GM12878 (cell line): ENCODE results near the gene ABHD14A. TPM values are rescaled to one million over a fixed set of nuclear protein-coding genes. Genes with fewer than 3 reads are reported as not detected.

Experiments used
- BCLAF1 ChIP-seq: fragments of 450-650 bp; IDR thresholded peaks from 2 replicates; pipeline ENCODE4 v1.6.1; 2017; ENCODE audit warnings: antibody characterized with exemption, mild to moderate bottlenecking, moderate library complexity
- BRCA1 ChIP-seq: IDR thresholded peaks from 2 replicates; pipeline ENCODE4 v1.6.1; 2011; ENCODE audit warnings: low read depth, low read length, improper control_type of control experiment
- EED ChIP-seq: sonication (generic); IDR thresholded peaks from 2 replicates; pipeline ENCODE4 v1.6.1; 2016; ENCODE audit warnings: antibody characterized with exemption, low read depth
- FOXK2 ChIP-seq: fragments of 450-650 bp; IDR thresholded peaks from 2 replicates; pipeline ENCODE4 v1.6.1; 2017; ENCODE audit warnings: mild to moderate bottlenecking, moderate library complexity
- HDGF ChIP-seq: fragments of 450-650 bp; IDR thresholded peaks from 2 replicates; pipeline ENCODE4 v1.6.1; 2016; ENCODE audit warnings: antibody characterized with exemption
- KLF5 ChIP-seq: fragments of 450-650 bp; IDR thresholded peaks from 2 replicates; pipeline ENCODE4 v1.6.1; 2014; ENCODE audit warnings: mild to moderate bottlenecking; ENCODE audit not compliant: partially characterized antibody
- MTA2 ChIP-seq: fragments of 450-650 bp; IDR thresholded peaks from 2 replicates; pipeline ENCODE4 v1.6.1; 2016; ENCODE audit warnings: low read depth, mild to moderate bottlenecking, moderate library complexity
- PAX5 ChIP-seq: IDR thresholded peaks from 2 replicates; pipeline ENCODE4 v1.6.1; 2011; ENCODE audit warnings: low read depth, low read length, borderline replicate concordance
- POLR2A ChIP-seq: IDR thresholded peaks from 2 replicates; pipeline ENCODE4 v1.6.1; 2011; ENCODE audit warnings: low read depth, mild to moderate bottlenecking, low read length
- POLR2AphosphoS5 ChIP-seq: IDR thresholded peaks from 2 replicates; pipeline ENCODE4 v1.6.1; 2011; ENCODE audit warnings: mild to moderate bottlenecking, low read length, inconsistent platforms
- STAT1 ChIP-seq: fragments of 450-650 bp; conservative IDR thresholded peaks from 2 replicates; pipeline ENCODE4 v1.6.1; 2014; ENCODE audit warnings: antibody characterized with exemption, mild to moderate bottlenecking
- USF2 ChIP-seq: IDR thresholded peaks from 2 replicates; pipeline ENCODE4 v1.6.1; 2011; ENCODE audit warnings: low read depth, low read length, improper control_type of control experiment, borderline replicate concordance
- YY1 ChIP-seq: IDR thresholded peaks from 2 replicates; pipeline ENCODE4 v1.6.1; 2011; ENCODE audit warnings: low read depth, mild to moderate bottlenecking, low read length
- ZNF207 ChIP-seq: fragments of 450-650 bp; IDR thresholded peaks from 2 replicates; pipeline ENCODE4 v1.6.1; 2014; ENCODE audit warnings: antibody characterized with exemption, mild to moderate bottlenecking, borderline replicate concordance
- ZNF592 ChIP-seq: fragments of 450-650 bp; IDR thresholded peaks from 2 replicates; pipeline ENCODE4 v1.6.1; 2017; ENCODE audit warnings: mild to moderate bottlenecking, moderate library complexity
- ZNF687 ChIP-seq: fragments of 450-650 bp; IDR thresholded peaks from 2 replicates; pipeline ENCODE4 v1.6.1; 2017; ENCODE audit warnings: mild to moderate bottlenecking, moderate library complexity
- polyA plus RNA-seq, 11 experiments: library from polyadenylated mRNA; depleted of rRNA in 4 of 11; unstranded in 6 of 11; stranded (reverse) in 5 of 11; fragments of >200 nt; fragmentation: Nextera tagmentation in 4 of 11; fragmentation: Illumina TruSeq in 1 of 11; extraction: Ambion mirVana in 4 of 11; extraction: Trizol in 1 of 11; gene quantifications; 1 replicate in 1 of 11; 2 replicates in 10 of 11; pipeline versions ENCODE4 v1.2.1 to v1.2.3, GENCODE V29; 2011 to 2016; ENCODE audit warnings: inconsistent platforms in 2 of 11, missing spikeins in 2 of 11, low read depth in 1 of 11
- total RNA-seq, 4 experiments: library from RNA; depleted of rRNA in 3 of 4; stranded (reverse); fragments of >200 nt in 3 of 4; fragmentation: Illumina TruSeq in 1 of 4; extraction: Trizol in 1 of 4; gene quantifications; 2 replicates each; pipeline versions ENCODE4 v1.2.1 to v1.2.3, GENCODE V29; 2013 to 2021
- TF ChIP-seq, protein P1 (sequence below): IDR thresholded peaks from 2 replicates; pipeline ENCODE4 v1.6.1; 2011; ENCODE audit warnings: mild to moderate bottlenecking, low read depth, low read length, moderate library complexity; ENCODE audit not compliant: insufficient replicate concordance

ABHD14A gene
- total and polyA plus RNA-seq, 10 of the 15 experiments (the other 5 are each of a cell fraction or from before 2014, with no cell fraction given), result 1.2 to 27.0 (median 7.9) TPM

GRCh38 chr3:52001443-52001974 lies 26.6 kb downstream of the ABHD14A start (continued):
- 0 out of 2 replicates have a peak, but pooled peaks have one; percentile 12 for TF ChIP-seq ZNF592
- TF ChIP-seq POLR2A, result no peak
- TF ChIP-seq HDGF, result no peak
- no peak for TF ChIP-seq EED
- TF ChIP-seq BCLAF1, result no peak
- no peak for TF ChIP-seq PAX5
- 0 out of 2 replicates have a peak, but pooled peaks have one; percentile 39 for TF ChIP-seq STAT1
- TF ChIP-seq POLR2AphosphoS5, result no peak
- peak; percentile 51; the same call in 1 of the 2 replicates for TF ChIP-seq ZNF207
- no peak for TF ChIP-seq ZNF687
- TF ChIP-seq USF2, result no peak
- TF ChIP-seq, protein P1, sequence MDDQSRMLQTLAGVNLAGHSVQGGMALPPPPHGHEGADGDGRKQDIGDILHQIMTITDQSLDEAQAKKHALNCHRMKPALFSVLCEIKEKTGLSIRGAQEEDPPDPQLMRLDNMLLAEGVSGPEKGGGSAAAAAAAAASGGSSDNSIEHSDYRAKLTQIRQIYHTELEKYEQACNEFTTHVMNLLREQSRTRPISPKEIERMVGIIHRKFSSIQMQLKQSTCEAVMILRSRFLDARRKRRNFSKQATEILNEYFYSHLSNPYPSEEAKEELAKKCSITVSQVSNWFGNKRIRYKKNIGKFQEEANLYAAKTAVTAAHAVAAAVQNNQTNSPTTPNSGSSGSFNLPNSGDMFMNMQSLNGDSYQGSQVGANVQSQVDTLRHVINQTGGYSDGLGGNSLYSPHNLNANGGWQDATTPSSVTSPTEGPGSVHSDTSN, result no peak
- TF ChIP-seq MTA2, result no peak
- no peak for TF ChIP-seq BRCA1
- TF ChIP-seq YY1, result peak; percentile 57
- no peak for TF ChIP-seq KLF5
- no peak for TF ChIP-seq FOXK2
